SK-N-MC (cell line): ENCODE measurements around the gene ANGPTL4.
"Not testable (repeated sequence)": the region's sequence is repeated elsewhere in the genome, so short reads cannot be mapped to it uniquely, and the experiment has no call there.

Experiments
- DNase-seq: peaks from one replicate; pipeline ENCODE4 v3.0.0-alpha.2; 2011; ENCODE audit warnings: low read depth, low spot score
- H3K27ac ChIP-seq: fragments of 200-600 bp; sonication (generic); 2 replicates; pipeline ENCODE4 v1.5.1; 2016; ENCODE audit warnings: mixed run types
- H3K36me3 ChIP-seq: fragments of 200-600 bp; sonication (generic); 2 replicates; pipeline ENCODE4 v1.6.1; 2017; ENCODE audit warnings: antibody characterized with exemption, low read length, mixed read lengths; ENCODE audit not compliant: insufficient read depth
- H3K4me3 ChIP-seq: fragments of 200-600 bp; sonication (generic); 2 replicates; pipeline ENCODE4 v1.5.1; 2016
- H3K9ac ChIP-seq: fragments of 200-600 bp; sonication (generic); 2 replicates; pipeline ENCODE4 v1.8.0; 2017; ENCODE audit warnings: mixed run types, mixed read lengths; ENCODE audit not compliant: insufficient read length
- H3K9me3 ChIP-seq: fragments of 200-600 bp; sonication (generic); 2 replicates; pipeline ENCODE4 v1.6.1; 2017; ENCODE audit warnings: low read depth, mild to moderate bottlenecking, antibody characterized with exemption, low read length, moderate library complexity, mixed read lengths
- EZH2 ChIP-seq: fragments of 200-600 bp; sonication (generic); IDR thresholded peaks from one replicate; pipeline ENCODE4 v1.6.1; 2017; ENCODE audit warnings: antibody characterized with exemption
- FOXP2 ChIP-seq: optimal IDR thresholded peaks from 2 replicates; pipeline ENCODE3; 2011; ENCODE audit warnings: mild to moderate bottlenecking, moderate library complexity; ENCODE audit not compliant: insufficient read depth; ENCODE audit errors: extremely low read length, control extremely low read depth
- POLR2AphosphoS5 ChIP-seq: IDR thresholded peaks from 2 replicates; pipeline ENCODE4 v1.6.1; 2012; ENCODE audit warnings: mild to moderate bottlenecking, low read depth, low read length, borderline replicate concordance

The ANGPTL4 gene

DNA sequence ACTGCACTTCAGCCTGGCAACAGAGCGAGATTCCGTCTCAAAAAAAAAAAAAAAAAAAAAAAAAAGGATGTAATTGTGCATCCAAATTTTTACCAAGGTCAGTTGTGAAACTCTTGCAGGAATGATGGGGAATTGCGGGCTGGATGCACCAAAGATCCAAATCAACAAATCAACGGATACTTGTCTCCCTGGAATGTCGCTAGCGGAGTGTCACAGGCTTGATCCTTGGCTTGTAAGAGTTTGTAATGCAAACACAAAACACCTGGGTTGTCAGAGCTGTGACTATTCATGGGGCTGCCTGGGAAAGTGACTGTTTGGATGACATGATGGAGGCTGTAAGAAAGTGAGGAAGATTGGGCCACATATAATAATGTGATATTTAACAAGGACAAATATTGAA is 25.1 kb upstream of the ANGPTL4 start:
- TF ChIP-seq EZH2 (no peak), FOXP2 (no peak), POLR2AphosphoS5 (no peak)
- DNase-seq, result no peak
- no peak overlapping the region for H3K4me3 ChIP-seq
- H3K9me3 ChIP-seq, result no peaks in the 10 kb centered on the region
- no peaks in the 10 kb centered on the region for H3K36me3 ChIP-seq
- H3K9ac ChIP-seq, result no peak overlapping the region
- H3K27ac ChIP-seq, result no peak overlapping the region

DNA sequence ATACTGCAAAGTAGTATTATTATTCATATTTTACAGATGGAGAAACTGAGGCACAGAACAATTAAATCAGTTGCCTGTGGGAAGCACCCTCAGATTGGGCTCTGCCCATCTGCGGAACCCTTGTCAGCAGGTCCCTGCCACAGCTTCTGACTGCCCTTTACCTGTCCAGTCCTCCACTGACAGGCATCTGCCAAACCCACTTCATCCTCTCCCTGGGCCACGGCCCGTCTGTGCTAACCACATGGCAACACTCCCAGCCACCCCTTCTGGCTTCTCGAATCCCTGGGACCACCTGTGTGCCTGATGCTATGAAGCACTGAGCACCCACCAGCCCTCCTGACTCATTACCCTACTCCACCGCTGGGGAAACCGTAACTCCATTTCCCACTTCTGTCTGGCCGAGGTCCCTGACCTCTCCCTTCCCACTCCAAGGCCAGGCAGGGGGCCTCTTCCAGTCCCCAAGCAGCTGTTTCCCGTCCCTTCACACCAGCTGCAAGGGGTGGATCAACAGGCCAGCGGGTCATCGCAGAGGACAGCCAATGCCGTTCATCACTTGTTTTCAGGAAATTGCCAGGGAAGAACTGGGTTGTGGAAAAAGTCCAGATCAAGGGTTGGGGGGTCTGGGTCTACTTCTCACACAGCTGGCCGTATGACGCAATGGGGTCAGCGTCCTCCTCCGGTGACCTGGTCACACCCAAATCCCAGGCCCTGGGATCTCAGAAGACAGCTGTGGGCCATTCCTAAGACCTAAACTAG is 23.4 kb upstream of the ANGPTL4 start:
- TF ChIP-seq FOXP2 (no peak), POLR2AphosphoS5 (no peak), EZH2 (no peak)
- H3K36me3 ChIP-seq, result no peaks in the 10 kb centered on the region
- no peak overlapping the region for H3K4me3 ChIP-seq
- H3K9me3 ChIP-seq, result no peaks in the 10 kb centered on the region
- no peak overlapping the region for H3K9ac ChIP-seq
- H3K27ac ChIP-seq, result no peak overlapping the region
- DNase-seq, result no peak

DNA sequence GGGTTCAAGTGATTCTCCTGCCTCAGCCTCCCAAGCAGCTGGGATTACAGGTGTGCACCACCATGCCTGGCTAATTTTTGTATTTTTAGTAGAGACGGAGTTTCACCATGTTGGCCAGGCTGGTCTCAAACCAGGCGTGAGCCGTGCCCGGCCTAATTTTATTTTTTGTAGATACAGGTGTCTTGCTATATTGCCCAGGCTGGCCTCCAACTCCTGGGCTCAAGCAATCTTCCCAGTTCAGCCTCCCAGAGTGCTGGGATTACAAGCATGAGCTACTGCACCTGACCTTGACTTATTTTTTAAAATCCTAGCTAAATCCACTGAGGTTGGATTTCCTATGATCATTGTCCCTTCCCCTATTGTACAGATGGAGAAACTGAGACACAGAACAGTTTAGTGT is 22.5 kb upstream of the ANGPTL4 start:
- H3K4me3 ChIP-seq, H3K9ac ChIP-seq, H3K36me3 ChIP-seq, H3K9me3 ChIP-seq, H3K27ac ChIP-seq, DNase-seq: not testable (repeated sequence)

DNA sequence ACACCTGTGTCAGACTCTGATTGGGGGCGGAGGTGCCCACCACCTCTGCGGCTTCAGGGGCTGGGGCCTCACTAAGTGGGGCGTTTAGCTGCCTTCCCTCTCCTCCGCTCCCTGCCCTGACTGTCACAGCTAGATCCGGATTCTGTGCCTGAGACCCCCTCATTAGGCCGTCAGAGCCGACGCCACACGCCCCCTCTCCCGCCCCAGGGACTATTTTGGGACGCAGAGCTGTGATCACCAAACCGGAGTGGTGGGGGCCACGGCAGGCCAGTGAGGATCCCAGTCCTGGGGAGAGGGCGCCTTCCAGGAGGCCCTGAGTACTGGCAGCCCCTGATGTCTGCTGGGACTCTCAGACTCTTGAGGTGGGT is 21.7 kb upstream of the ANGPTL4 start:
- TF ChIP-seq FOXP2, result no peak
- no peak for TF ChIP-seq EZH2
- no peak for TF ChIP-seq POLR2AphosphoS5
- Histone ChIP-seq H3K9ac (peak overlapping the region; percentile 68), H3K36me3 (no peaks in the 10 kb centered on the region), H3K9me3 (no peaks in the 10 kb centered on the region), H3K4me3 (peak overlapping the region; percentile 85), H3K27ac (no peak overlapping the region)
- no peak for DNase-seq

DNA sequence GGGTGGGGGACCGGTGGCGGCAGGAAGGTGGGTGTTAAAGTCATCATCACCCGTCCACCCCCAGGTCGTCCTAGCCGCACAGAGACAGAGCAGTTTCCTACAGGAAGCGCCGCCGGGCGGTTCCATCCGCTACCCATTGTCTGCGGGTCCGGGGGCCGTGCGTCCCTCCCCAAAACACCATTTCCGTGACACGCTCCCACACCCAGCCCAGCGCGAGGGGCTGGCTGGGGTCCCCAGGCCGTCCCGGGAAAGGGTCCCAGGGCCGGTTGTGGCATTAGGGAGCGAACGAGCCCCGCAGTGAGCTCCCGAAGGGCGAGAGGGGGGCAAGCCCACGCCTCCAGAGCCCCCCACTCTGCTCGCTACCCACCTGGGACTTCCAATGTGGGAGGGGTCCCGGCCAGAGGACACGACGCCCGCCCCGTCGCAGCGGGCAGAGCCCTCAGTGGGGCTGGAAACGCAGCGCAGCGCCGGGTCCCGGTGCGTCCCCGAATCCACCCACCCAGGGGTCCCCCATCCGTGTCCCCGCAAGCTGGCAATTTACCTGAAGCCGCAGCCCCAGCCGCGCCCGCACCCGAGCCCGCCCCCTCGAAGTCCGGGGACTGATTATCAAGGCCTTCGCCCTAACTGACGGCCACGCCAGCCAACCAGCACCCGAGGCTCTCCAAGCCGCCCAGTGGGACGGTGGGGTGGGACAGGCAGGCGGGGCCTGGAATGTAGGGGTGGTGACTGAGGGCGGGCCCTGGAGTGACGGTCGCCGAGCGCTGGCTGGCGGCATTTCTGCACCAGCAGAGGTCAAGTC is 21.1 kb upstream of the ANGPTL4 start, which contains the start of gene KANK3:
KANK3 (minus strand) TSS at position 579 of the 799 bp plus-strand sequence. CDS start 5,434 bp downstream, outside the sequence.
- DNase-seq, result peak; percentile 81
- Histone ChIP-seq H3K27ac (no peak within 1 kb of the TSS), H3K4me3 (peak within 1 kb of the TSS; percentile 85), H3K9ac (peak within 1 kb of the TSS; percentile 68), H3K9me3 (no peaks in the 10 kb centered on the region), H3K36me3 (no peaks in the 10 kb centered on the region)
- TF ChIP-seq EZH2, result no peak
- TF ChIP-seq POLR2AphosphoS5, result peak; percentile 39; the same call in 1 of the 2 replicates
- no peak for TF ChIP-seq FOXP2

DNA sequence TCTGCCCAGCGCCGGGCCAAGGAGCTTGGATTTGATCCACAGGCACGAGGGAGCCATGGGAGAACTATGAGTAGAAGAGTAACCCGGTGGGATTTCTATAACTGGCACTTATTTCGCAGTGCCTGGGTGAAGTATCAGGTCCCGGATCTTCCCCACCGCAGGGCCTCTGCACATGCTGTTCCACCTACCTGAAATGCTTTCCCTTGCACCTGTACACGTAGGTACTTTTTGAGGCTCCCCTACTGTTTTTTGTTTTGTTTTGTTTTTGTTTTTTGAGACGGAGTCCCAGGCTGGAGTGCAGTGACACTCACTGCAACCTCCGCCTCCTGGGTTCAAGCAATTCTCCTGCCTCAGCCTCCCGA is 20.5 kb upstream of the ANGPTL4 start:
- Histone ChIP-seq H3K9me3 (no peaks in the 10 kb centered on the region), H3K9ac (no peak overlapping the region), H3K27ac (no peak overlapping the region), H3K36me3 (no peaks in the 10 kb centered on the region), H3K4me3 (peak overlapping the region; percentile 85)
- TF ChIP-seq POLR2AphosphoS5 (no peak), EZH2 (no peak), FOXP2 (no peak)
- DNase-seq, result no peak

DNA sequence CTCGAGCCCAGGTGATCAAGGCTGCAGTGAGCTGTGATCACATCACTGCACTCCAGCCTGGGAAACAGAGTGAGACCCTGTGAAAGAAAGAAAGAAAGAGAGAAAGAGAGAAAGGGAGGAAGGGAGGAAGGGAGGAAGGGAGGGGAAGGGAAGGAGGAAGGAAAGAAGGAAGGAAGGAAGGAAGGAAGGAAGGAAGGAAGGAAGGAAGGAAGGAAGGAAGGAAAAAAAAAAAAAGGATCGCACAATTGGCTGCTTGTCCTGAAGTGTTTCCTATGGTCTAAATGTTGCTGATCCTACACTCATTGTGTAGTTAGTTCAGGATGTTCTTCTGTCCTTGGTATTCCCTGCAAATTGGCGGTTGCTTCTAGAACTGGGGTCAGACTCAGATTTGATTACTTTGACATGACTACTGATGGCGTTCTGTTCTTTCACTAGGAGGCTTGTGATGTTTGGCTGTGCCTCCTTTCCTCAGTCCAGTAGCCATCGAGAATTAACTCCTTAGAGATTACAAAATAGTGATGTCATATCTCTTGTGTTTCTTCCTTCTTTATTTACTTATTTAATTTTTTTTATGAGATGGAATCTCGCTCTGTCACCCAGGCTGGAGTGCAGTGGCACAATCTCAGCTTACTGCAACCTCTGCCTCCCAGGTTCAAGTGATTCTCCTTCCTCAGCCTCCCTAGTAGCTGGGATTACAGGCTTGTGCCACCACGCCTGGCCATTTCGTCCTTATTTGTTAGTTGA is 14.2 kb upstream of the ANGPTL4 start:
- not testable (repeated sequence) for H3K4me3 ChIP-seq, H3K9ac ChIP-seq, H3K9me3 ChIP-seq, H3K36me3 ChIP-seq
- DNase-seq, result peak; percentile 86
- H3K27ac ChIP-seq, result peak overlapping the region; percentile 96
- peak; percentile 57; the same call in 1 of the 2 replicates for TF ChIP-seq POLR2AphosphoS5

DNA sequence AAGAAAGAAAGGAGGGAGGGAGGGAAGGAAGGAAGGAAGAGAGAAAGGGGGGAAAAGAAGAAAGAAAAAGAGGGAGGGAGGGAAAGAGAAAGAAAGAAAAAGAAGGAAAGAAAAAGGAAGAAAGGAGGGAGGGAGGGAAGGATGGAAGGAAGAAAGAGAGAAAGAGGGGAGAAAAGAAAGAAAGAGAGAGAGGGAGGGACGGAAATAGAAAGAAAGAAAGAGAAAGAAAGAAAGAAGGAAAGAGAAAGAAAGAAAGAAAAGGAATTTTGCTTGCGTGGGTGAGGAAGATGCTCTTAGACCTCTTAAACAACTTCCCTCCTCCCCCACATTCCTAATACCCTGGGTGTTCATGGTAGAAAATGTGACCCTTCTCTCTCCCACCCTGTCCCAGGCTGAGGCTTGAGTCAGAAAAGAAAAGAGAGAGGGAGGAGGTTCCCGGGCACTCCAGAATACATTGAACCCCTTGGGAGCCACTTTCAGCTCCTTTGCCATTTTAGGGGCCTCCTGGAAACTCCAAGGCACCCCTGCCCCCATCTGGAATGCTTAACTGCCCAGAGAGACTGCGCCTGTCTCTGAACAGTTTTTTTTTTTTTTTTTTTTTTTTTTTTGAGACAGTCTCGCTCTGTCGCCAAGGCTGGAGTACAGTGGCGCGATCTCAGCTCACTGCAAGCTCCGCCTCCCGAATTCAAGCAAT is 11.7 kb upstream of the ANGPTL4 start:
- Histone ChIP-seq H3K9me3 (no peaks in the 10 kb centered on the region), H3K36me3 (no peaks in the 10 kb centered on the region), H3K9ac (peak overlapping the region; percentile 75), H3K4me3 (peak overlapping the region; percentile 69), H3K27ac (peak overlapping the region; percentile 97)
- TF ChIP-seq FOXP2, result no peak
- TF ChIP-seq POLR2AphosphoS5, result no peak
- no peak for TF ChIP-seq EZH2
- DNase-seq, result peak; percentile 57

DNA sequence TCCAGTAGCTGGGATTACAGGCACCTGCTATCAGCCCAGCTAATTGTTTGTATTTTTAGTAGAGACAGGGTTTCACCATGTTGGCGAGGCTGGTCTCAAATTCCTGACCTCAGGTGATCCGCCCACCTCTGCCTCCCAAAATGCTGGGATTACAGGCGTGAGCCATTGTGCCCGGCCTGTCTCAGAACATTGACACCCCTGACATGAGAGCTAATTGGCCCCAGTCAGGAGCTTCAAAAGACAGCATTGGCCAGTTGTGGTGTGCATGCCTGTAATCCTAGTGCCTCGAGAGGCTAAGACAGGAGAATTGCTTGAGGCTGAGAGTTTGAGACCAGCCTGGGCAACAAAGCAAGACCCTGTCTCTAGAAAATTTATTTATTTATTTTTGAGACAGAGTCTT is 11.1 kb upstream of the ANGPTL4 start:
- not testable (repeated sequence) for H3K36me3 ChIP-seq, H3K9me3 ChIP-seq, DNase-seq
- H3K4me3 ChIP-seq, result peak overlapping the region; percentile 69
- peak overlapping the region; percentile 97 for H3K27ac ChIP-seq
- peak overlapping the region; percentile 45 for H3K9ac ChIP-seq
